MM.1S (cell line): Measurements from ENCODE around the gene NTF3.

Experiments
- DNase-seq: peaks from one replicate; pipeline ENCODE4 v3.0.0-alpha.2; 2015
- H2AFZ ChIP-seq: fragments of 300-600 bp; sonication (generic); 2 replicates; pipeline ENCODE4 v1.6.0; 2016; ENCODE audit warnings: antibody characterized with exemption, low read length
- H3F3A ChIP-seq: fragments of 300-600 bp; sonication (generic); 2 replicates; pipeline ENCODE4 v1.6.1; 2016; ENCODE audit warnings: mild to moderate bottlenecking, antibody characterized with exemption, low read length, moderate library complexity, mixed read lengths; ENCODE audit not compliant: insufficient read depth
- H3K27ac ChIP-seq: fragments of 300-600 bp; sonication (generic); 2 replicates; pipeline ENCODE4 v1.5.1; 2016; ENCODE audit warnings: mild to moderate bottlenecking, low read length
- H3K27me3 ChIP-seq: fragments of 300-600 bp; sonication (generic); replicated peaks from 2 replicates; pipeline ENCODE4 v1.6.0; 2016; ENCODE audit warnings: low read length; ENCODE audit not compliant: insufficient read depth
- H3K36me3 ChIP-seq: fragments of 300-600 bp; sonication (generic); replicated peaks from 2 replicates; pipeline ENCODE4 v1.6.1; 2016; ENCODE audit warnings: mild to moderate bottlenecking, low read length, mixed read lengths; ENCODE audit not compliant: insufficient read depth
- H3K4me1 ChIP-seq: fragments of 300-600 bp; sonication (generic); 2 replicates; pipeline ENCODE4 v1.6.1; 2016; ENCODE audit warnings: low read length, mixed read lengths
- H3K4me2 ChIP-seq: fragments of 300-600 bp; sonication (generic); 2 replicates; pipeline ENCODE4 v1.6.0; 2016; ENCODE audit warnings: low read depth, low read length
- H3K4me3 ChIP-seq: fragments of 300-600 bp; sonication (generic); 2 replicates; pipeline ENCODE4 v1.5.1; 2016; ENCODE audit warnings: low read length, mixed read lengths
- H3K79me2 ChIP-seq: fragments of 300-600 bp; sonication (generic); 2 replicates; pipeline ENCODE4 v1.6.1; 2016; ENCODE audit warnings: mixed run types, low read length, mixed read lengths
- H3K9ac ChIP-seq: fragments of 300-600 bp; sonication (generic); 2 replicates; pipeline ENCODE4 v1.6.1; 2016; ENCODE audit warnings: low read length, mixed read lengths
- H3K9me2 ChIP-seq: fragments of 300-600 bp; sonication (generic); replicated peaks from 2 replicates; pipeline ENCODE4 v1.6.1; 2016; ENCODE audit warnings: mild to moderate bottlenecking, low read length, mixed read lengths; ENCODE audit not compliant: insufficient read depth
- H3K9me3 ChIP-seq: fragments of 300-600 bp; sonication (generic); replicated peaks from 2 replicates; pipeline ENCODE4 v1.6.1; 2016; ENCODE audit warnings: mild to moderate bottlenecking, low read length, mixed read lengths; ENCODE audit not compliant: insufficient read depth
- H4K20me1 ChIP-seq: fragments of 300-600 bp; sonication (generic); 2 replicates; pipeline ENCODE4 v1.6.1; 2016; ENCODE audit warnings: mild to moderate bottlenecking, low read length, moderate library complexity, mixed read lengths; ENCODE audit not compliant: insufficient read depth
- CTCF ChIP-seq: fragments of 300-600 bp; sonication (generic); IDR thresholded peaks from 2 replicates; pipeline ENCODE4 v1.5.1; 2016; ENCODE audit warnings: antibody characterized with exemption, low read length, mixed read lengths
- EZH2 ChIP-seq: fragments of 300-600 bp; sonication (generic); optimal IDR thresholded peaks from 2 replicates; pipeline ENCODE3; 2017; ENCODE audit warnings: low read depth, mild to moderate bottlenecking, antibody characterized with exemption, low read length, mixed read lengths
- EZH2phosphoT487 ChIP-seq: fragments of 300-600 bp; sonication (generic); IDR thresholded peaks from 2 replicates; pipeline ENCODE4 v1.6.1; 2018; ENCODE audit warnings: antibody characterized with exemption, low read length

Gene NTF3

GRCh38 chr12:5458229-5459050 is 26.5 kb downstream of the NTF3 start:
- H3F3A ChIP-seq, result no peaks in the 10 kb centered on the region
- no peak overlapping the region for H2AFZ ChIP-seq
- H3K9me2 ChIP-seq, result no peaks in the 10 kb centered on the region
- TF ChIP-seq EZH2phosphoT487, result no peak
- H3K4me1 ChIP-seq, result peaks cover 9% of the 10 kb centered on the region
- no peak overlapping the region for H3K27ac ChIP-seq
- no peak overlapping the region for H3K4me2 ChIP-seq
- H3K9ac ChIP-seq, result no peak overlapping the region
- no peaks in the 10 kb centered on the region for H3K36me3 ChIP-seq
- no peaks in the 10 kb centered on the region for H3K79me2 ChIP-seq
- H4K20me1 ChIP-seq, result no peaks in the 10 kb centered on the region
- no peak for DNase-seq
- no peaks in the 10 kb centered on the region for H3K9me3 ChIP-seq
- no peak overlapping the region for H3K4me3 ChIP-seq
- H3K27me3 ChIP-seq, result no peaks in the 10 kb centered on the region

GRCh38 chr12:5459051-5459782 is 27.3 kb downstream of the NTF3 start:
- Histone ChIP-seq H2AFZ (no peak overlapping the region), H4K20me1 (no peaks in the 10 kb centered on the region), H3K9me3 (no peaks in the 10 kb centered on the region), H3K27ac (no peak overlapping the region), H3K27me3 (no peaks in the 10 kb centered on the region), H3F3A (no peaks in the 10 kb centered on the region), H3K36me3 (no peaks in the 10 kb centered on the region), H3K79me2 (no peaks in the 10 kb centered on the region), H3K9ac (no peak overlapping the region), H3K4me3 (no peak overlapping the region), H3K4me2 (no peak overlapping the region), H3K9me2 (no peaks in the 10 kb centered on the region), H3K4me1 (peaks cover 9% of the 10 kb centered on the region)
- DNase-seq, result no peak
- TF ChIP-seq EZH2phosphoT487 (no peak), EZH2 (no peak), CTCF (no peak)

DNA sequence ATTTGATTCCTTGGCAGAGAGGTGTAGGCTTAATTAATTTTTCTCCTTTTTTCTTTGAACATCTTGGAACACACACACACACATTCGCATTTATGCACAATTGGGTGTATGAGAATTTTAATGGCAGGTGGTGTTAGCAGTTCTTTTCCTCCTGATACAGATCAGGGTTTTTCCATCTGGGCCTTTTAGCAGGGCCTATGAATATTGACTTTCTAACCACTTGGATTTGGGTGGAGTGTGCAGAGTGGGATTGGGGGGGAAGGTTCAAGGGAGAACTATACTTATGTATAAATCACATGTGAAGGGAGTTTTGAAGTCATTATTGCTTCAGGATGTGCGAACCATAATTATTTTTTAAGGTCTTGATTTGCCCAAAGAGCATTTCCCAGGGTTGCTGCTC is 28.9 kb downstream of the NTF3 start:
- H3K4me1 ChIP-seq, result peaks cover 9% of the 10 kb centered on the region
- no peak overlapping the region for H3K4me3 ChIP-seq
- H3K79me2 ChIP-seq, result no peaks in the 10 kb centered on the region
- no peak for DNase-seq
- H2AFZ ChIP-seq, result no peak overlapping the region
- H4K20me1 ChIP-seq, result no peaks in the 10 kb centered on the region
- H3F3A ChIP-seq, result no peaks in the 10 kb centered on the region
- H3K9me3 ChIP-seq, result no peaks in the 10 kb centered on the region
- H3K9me2 ChIP-seq, result no peaks in the 10 kb centered on the region
- no peak overlapping the region for H3K9ac ChIP-seq
- H3K4me2 ChIP-seq, result no peak overlapping the region
- no peak overlapping the region for H3K27ac ChIP-seq
- TF ChIP-seq EZH2phosphoT487, result no peak
- TF ChIP-seq CTCF, result no peak
- no peak for TF ChIP-seq EZH2
- H3K36me3 ChIP-seq, result no peaks in the 10 kb centered on the region
- no peaks in the 10 kb centered on the region for H3K27me3 ChIP-seq

- Histone ChIP-seq H3K9me3 (no peaks in the 10 kb centered on the region), H3K27ac (no peak overlapping the region), H3K9ac (no peak overlapping the region), H3K9me2 (no peaks in the 10 kb centered on the region), H3K36me3 (no peaks in the 10 kb centered on the region), H3K4me2 (no peak overlapping the region), H3K27me3 (no peaks in the 10 kb centered on the region), H4K20me1 (no peaks in the 10 kb centered on the region), H2AFZ (no peak overlapping the region), H3F3A (no peaks in the 10 kb centered on the region), H3K4me1 (peaks cover 4% of the 10 kb centered on the region), H3K79me2 (no peaks in the 10 kb centered on the region), H3K4me3 (no peak overlapping the region)
- TF ChIP-seq EZH2 (no peak), EZH2phosphoT487 (no peak), CTCF (no peak)
- DNase-seq, result no peak
Observed at GRCh38 chr12:5461966-5462365, 30.1 kb downstream of the NTF3 start.
